DND-41 (cell line): ENCODE results near the gene TMCC2.

Source experiments
- EZH2 ChIP-seq: IDR thresholded peaks from 3 replicates; pipeline ENCODE4 v1.6.1; 2012; ENCODE audit warnings: borderline replicate concordance, low read depth, mild to moderate bottlenecking, moderate library complexity, low read length, inconsistent platforms; ENCODE audit not compliant: severe bottlenecking
- TF ChIP-seq, protein P1 (sequence below): IDR thresholded peaks from 2 replicates; pipeline ENCODE4 v1.5.1; 2012; ENCODE audit warnings: borderline replicate concordance, low read length, moderate library complexity, mild to moderate bottlenecking; ENCODE audit not compliant: poor library complexity, severe bottlenecking; ENCODE audit errors: extremely low read depth

- TF ChIP-seq, protein P1, sequence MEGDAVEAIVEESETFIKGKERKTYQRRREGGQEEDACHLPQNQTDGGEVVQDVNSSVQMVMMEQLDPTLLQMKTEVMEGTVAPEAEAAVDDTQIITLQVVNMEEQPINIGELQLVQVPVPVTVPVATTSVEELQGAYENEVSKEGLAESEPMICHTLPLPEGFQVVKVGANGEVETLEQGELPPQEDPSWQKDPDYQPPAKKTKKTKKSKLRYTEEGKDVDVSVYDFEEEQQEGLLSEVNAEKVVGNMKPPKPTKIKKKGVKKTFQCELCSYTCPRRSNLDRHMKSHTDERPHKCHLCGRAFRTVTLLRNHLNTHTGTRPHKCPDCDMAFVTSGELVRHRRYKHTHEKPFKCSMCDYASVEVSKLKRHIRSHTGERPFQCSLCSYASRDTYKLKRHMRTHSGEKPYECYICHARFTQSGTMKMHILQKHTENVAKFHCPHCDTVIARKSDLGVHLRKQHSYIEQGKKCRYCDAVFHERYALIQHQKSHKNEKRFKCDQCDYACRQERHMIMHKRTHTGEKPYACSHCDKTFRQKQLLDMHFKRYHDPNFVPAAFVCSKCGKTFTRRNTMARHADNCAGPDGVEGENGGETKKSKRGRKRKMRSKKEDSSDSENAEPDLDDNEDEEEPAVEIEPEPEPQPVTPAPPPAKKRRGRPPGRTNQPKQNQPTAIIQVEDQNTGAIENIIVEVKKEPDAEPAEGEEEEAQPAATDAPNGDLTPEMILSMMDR = no peak
- TF ChIP-seq EZH2 = no peak
Observed at GRCh38 chr1:205321162-205321958, 93.6 kb downstream of the TMCC2 start, which contains the start of gene NUAK2.
